Ovary (tissue), 3 donors: ENCODE measurements around the gene GFRA1.

ENCODE experiments used
- EP300 ChIP-seq: sonication (generic); formaldehyde crosslinking; IDR thresholded peaks from one replicate; pipeline ENCODE4 v1.6.1; 2017; ENCODE audit warnings: antibody characterized with exemption
- POLR2A ChIP-seq: fragments of 450-650 bp; IDR thresholded peaks from one replicate; pipeline ENCODE4 v1.6.1; 2017; ENCODE audit warnings: antibody characterized with exemption, mild to moderate bottlenecking, moderate library complexity
- TF ChIP-seq, protein P1 (sequence below), 3 donors: fragments of 450-650 bp in 2 of 3; fragments of 200-600 bp in 1 of 3; IDR thresholded peaks; one replicate each; pipeline versions ENCODE4 v1.5.1 to v1.8.0; 2016 to 2022; ENCODE audit warnings: antibody characterized with exemption in 3 of 3, mild to moderate bottlenecking in 1 of 3
- donor health status: DM: no; HTN: no; CAD: no.

DNA sequence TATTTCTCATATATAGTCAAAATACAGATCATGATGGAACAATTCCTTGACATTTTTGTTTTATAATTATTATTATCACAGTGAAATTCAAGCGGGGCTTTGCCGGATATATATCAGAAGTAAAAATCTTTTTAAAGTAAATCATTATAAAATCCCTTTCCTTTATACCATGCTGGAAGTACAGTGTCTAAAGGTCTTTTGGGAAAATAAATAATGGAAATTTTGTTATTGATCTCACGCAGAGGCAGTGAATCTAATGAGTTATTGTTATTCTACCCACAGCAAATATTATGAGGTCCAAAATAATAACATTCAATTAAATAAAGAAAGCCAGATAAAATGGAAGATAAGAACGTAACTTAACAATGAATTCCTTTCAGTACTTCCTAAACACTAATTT is 33.8 kb downstream of the GFRA1 start:
- TF ChIP-seq, protein P1, sequence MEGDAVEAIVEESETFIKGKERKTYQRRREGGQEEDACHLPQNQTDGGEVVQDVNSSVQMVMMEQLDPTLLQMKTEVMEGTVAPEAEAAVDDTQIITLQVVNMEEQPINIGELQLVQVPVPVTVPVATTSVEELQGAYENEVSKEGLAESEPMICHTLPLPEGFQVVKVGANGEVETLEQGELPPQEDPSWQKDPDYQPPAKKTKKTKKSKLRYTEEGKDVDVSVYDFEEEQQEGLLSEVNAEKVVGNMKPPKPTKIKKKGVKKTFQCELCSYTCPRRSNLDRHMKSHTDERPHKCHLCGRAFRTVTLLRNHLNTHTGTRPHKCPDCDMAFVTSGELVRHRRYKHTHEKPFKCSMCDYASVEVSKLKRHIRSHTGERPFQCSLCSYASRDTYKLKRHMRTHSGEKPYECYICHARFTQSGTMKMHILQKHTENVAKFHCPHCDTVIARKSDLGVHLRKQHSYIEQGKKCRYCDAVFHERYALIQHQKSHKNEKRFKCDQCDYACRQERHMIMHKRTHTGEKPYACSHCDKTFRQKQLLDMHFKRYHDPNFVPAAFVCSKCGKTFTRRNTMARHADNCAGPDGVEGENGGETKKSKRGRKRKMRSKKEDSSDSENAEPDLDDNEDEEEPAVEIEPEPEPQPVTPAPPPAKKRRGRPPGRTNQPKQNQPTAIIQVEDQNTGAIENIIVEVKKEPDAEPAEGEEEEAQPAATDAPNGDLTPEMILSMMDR (IDR thresholded peaks at IDR 0.05): no peak
- TF ChIP-seq EP300: no peak
- TF ChIP-seq POLR2A: no peak
